HUDEP-2 (cell line): Measurements from ENCODE around the gene CELSR1.

ENCODE experiments used
- DNase-seq, 76 experiments: peaks; one replicate each; lab custom pipeline; 2025; ENCODE audit not compliant: unreplicated experiment in 76 of 76; lab: John Stamatoyannopoulos, UW

CELSR1 gene

GRCh38 chr22:46370584-46371291 is 166.7 kb downstream of the CELSR1 start:
- DNase-seq = no peak

GRCh38 chr22:46369716-46370583 is 167.5 kb downstream of the CELSR1 start:
- no peak for DNase-seq

GRCh38 chr22:46368871-46369715 is 168.3 kb downstream of the CELSR1 start:
- DNase-seq = no peak

GRCh38 chr22:46368422-46368821 is 169.0 kb downstream of the CELSR1 start:
- DNase-seq = no peak

GRCh38 chr22:46367707-46368191 is 169.7 kb downstream of the CELSR1 start:
- DNase-seq = peak in 62 of 76 experiments; percentile 2 to 81 (median 44)

GRCh38 chr22:46366801-46367706 is 170.4 kb downstream of the CELSR1 start:
- DNase-seq = no peak

GRCh38 chr22:46366327-46366731 is 171.1 kb downstream of the CELSR1 start:
- DNase-seq = no peak

- no peak for DNase-seq
Observed at GRCh38 chr22:46365166-46365624, 172.2 kb downstream of the CELSR1 start.

- DNase-seq = no peak
Observed at GRCh38 chr22:46364341-46365165, 172.9 kb downstream of the CELSR1 start.

- DNase-seq = no peak
Observed at GRCh38 chr22:46363611-46364321, 173.7 kb downstream of the CELSR1 start.

- DNase-seq = no peak
Observed at GRCh38 chr22:46362934-46363515, 174.4 kb downstream of the CELSR1 start.

GRCh38 chr22:46362203-46362933 is 175.1 kb downstream of the CELSR1 start:
- DNase-seq = no peak

GRCh38 chr22:46361826-46362202 is 175.6 kb downstream of the CELSR1 start:
- no peak for DNase-seq

GRCh38 chr22:46360891-46361290 is 176.5 kb downstream of the CELSR1 start:
- no peak for DNase-seq

- DNase-seq = no peak
Observed at GRCh38 chr22:46360097-46360496, 177.3 kb downstream of the CELSR1 start.

- no peak for DNase-seq
Observed at GRCh38 chr22:46359362-46359761, 178.1 kb downstream of the CELSR1 start.

GRCh38 chr22:46358766-46359165 is 178.7 kb downstream of the CELSR1 start:
- DNase-seq = no peak
